Measurements from ENCODE around the gene STRAP. TPM values are rescaled to one million over a fixed set of nuclear protein-coding genes. Genes with fewer than 3 reads are reported as not detected.

The STRAP gene
- total and polyA plus RNA-seq, 2 of the 4 experiments (the other 2 are of a cell fraction) = 82.1 to 98.1 TPM

DNA sequence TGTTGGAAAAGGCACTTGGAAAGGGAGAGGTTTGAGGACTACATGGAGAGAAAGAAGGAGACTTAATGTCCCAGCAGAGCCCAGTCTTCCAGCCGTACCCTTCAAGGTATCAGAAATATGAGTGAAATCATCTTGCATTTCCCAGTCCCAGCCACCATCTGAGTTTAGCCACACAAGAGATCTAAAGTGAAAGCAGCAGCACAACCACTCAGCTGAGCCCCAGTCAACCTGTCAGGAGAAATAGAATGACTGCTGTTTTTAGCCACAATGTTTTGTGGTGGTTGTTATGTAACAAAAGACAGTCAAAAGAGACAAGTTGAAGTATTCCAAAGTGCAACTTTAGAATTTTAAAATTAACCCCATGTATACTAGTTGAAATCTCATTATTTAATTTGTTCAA is 56.9 kb downstream of the STRAP start:
- no TSS peak for BruUV-seq (replicated peaks)
- POLR2A ChIA-PET (ENCODE audit: unreplicated experiment) = no interaction called here
- Histone ChIP-seq H4K8ac (ENCODE audit: low read depth in 2 of 2, low read length in 2 of 2) (no peak overlapping the region), H3K79me1 (ENCODE audit: low read depth in 1 of 2, low read length in 2 of 2) (peaks cover 26 to 41% of the 10 kb centered on the region in 2 experiments), H4K91ac (ENCODE audit: insufficient read depth, low read depth, low read length) (no peak overlapping the region), H4K5ac (ENCODE audit: low read depth, low read length) (no peak overlapping the region), H4K20me1 (ENCODE audit: insufficient read depth, low read length) (no peaks in the 10 kb centered on the region; the same call in 1 of the 2 replicates), H3K36me3 (ENCODE audit: control insufficient read depth, insufficient read depth, low read length) (0 out of 2 replicates have a peak, but pooled peaks cover 2% of the 10 kb centered on the region), H3K18ac (ENCODE audit: low read depth, low read length) (no peak overlapping the region), H3K4me3 (ENCODE audit: insufficient read depth, low read depth, low read length) (no peak overlapping the region), H2BK15ac (ENCODE audit: low read depth, low read length) (no peak overlapping the region), H2BK120ac (ENCODE audit: low read depth, low read length) (no peak overlapping the region), H2AK9ac (replicated peaks; ENCODE audit: low read depth, low read length, poor library complexity) (no peak overlapping the region), H3K9me3 (ENCODE audit: control insufficient read depth, insufficient read depth, low read length) (peaks cover 4% of the 10 kb centered on the region), H3K56ac (ENCODE audit: extremely low read depth, insufficient read depth, low read length) (no peak overlapping the region), H3K27ac (ENCODE audit: insufficient read depth, low read length) (no peak overlapping the region), H2BK5ac (ENCODE audit: low read depth, low read length, poor library complexity, severe bottlenecking) (no peak overlapping the region), H3K14ac (replicated peaks; ENCODE audit: low read depth, low read length) (no peak overlapping the region), H3K9me1 (ENCODE audit: insufficient read depth, low read length) (no peaks in the 10 kb centered on the region), H2AFZ (replicated peaks; ENCODE audit: low read length, poor library complexity) (no peak overlapping the region), H3K4ac (ENCODE audit: low read depth, low read length) (no peak overlapping the region), H3K9ac (ENCODE audit: low read depth, low read length) (no peak overlapping the region), H3K4me2 (ENCODE audit: low read depth, low read length) (no peak overlapping the region), H3K27me3 (ENCODE audit: control insufficient read depth, insufficient read depth, low read length) (no peaks in the 10 kb centered on the region), H3K4me1 (ENCODE audit: control insufficient read depth, insufficient read depth, low read length) (no peaks in the 10 kb centered on the region), H3K23ac (ENCODE audit: low read depth, low read length) (no peak overlapping the region), H2AK5ac (ENCODE audit: low read depth, low read length) (no peak overlapping the region), H2BK20ac (ENCODE audit: low read depth, low read length) (no peak overlapping the region)
- no peak for ATAC-seq (ENCODE audit: low read depth)
- in situ Hi-C loops (cut with MboI; ENCODE audit: low sequenced_read_pairs) = loop anchor here (5.0 kb wide), 1 partner anchor 33 kb away; no protein-coding TSS in a partner anchor
- TF ChIP-seq CHD1 (IDR thresholded peaks at IDR 0.05; ENCODE audit: low read depth, low read length) (no peak), MAZ (IDR thresholded peaks at IDR 0.05; ENCODE audit: borderline replicate concordance, low read depth, low read length) (no peak), RFX5 (IDR thresholded peaks at IDR 0.05; ENCODE audit: low read depth, low read length) (no peak), RCOR1 (IDR thresholded peaks at IDR 0.05; ENCODE audit: insufficient replicate concordance, low read length) (no peak), SMC3 (IDR thresholded peaks at IDR 0.05; ENCODE audit: low read depth, low read length) (no peak)
- TF ChIP-seq, protein P1, sequence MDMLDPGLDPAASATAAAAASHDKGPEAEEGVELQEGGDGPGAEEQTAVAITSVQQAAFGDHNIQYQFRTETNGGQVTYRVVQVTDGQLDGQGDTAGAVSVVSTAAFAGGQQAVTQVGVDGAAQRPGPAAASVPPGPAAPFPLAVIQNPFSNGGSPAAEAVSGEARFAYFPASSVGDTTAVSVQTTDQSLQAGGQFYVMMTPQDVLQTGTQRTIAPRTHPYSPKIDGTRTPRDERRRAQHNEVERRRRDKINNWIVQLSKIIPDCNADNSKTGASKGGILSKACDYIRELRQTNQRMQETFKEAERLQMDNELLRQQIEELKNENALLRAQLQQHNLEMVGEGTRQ (IDR thresholded peaks at IDR 0.05; ENCODE audit: low read depth, low read length) = no peak
- TF ChIP-seq, protein P2, sequence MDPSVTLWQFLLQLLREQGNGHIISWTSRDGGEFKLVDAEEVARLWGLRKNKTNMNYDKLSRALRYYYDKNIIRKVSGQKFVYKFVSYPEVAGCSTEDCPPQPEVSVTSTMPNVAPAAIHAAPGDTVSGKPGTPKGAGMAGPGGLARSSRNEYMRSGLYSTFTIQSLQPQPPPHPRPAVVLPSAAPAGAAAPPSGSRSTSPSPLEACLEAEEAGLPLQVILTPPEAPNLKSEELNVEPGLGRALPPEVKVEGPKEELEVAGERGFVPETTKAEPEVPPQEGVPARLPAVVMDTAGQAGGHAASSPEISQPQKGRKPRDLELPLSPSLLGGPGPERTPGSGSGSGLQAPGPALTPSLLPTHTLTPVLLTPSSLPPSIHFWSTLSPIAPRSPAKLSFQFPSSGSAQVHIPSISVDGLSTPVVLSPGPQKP (IDR thresholded peaks at IDR 0.05; ENCODE audit: borderline replicate concordance, low read depth, low read length) = no peak
- WGBS, 2 experiments (ENCODE audit: extremely low coverage in 2 of 2, insufficient read length in 1 of 2) = no CpG with 5 or more reads among the region's 1 CpG
- CTCF ChIA-PET = no interaction called here
- intact Hi-C loops (cut with micrococcal nuclease) = no loop called here
- dilution Hi-C loops (cut with HindIII; ENCODE audit: low sequenced_read_pairs, unreplicated experiment) = no loop called here
- no peak for DNase-seq

Measured in IMR-90 (cell line).